DND-41 (cell line): ENCODE data around the gene AFF3.

Source experiments
- CTCF ChIP-seq: IDR thresholded peaks from 2 replicates; pipeline ENCODE4 v1.5.1; 2012; ENCODE audit warnings: borderline replicate concordance, low read length, moderate library complexity, mild to moderate bottlenecking; ENCODE audit not compliant: poor library complexity, severe bottlenecking; ENCODE audit errors: extremely low read depth
- EZH2 ChIP-seq: IDR thresholded peaks from 3 replicates; pipeline ENCODE4 v1.6.1; 2012; ENCODE audit warnings: borderline replicate concordance, low read depth, mild to moderate bottlenecking, moderate library complexity, low read length, inconsistent platforms; ENCODE audit not compliant: severe bottlenecking

- TF ChIP-seq CTCF (no peak), EZH2 (no peak)
Measured at GRCh38 chr2:99832926-99833325, 309.5 kb downstream of the AFF3 start.
